Mucosa of descending colon (tissue), 3 donors: ENCODE measurements around the gene F3. TPM values are rescaled to one million over a fixed set of nuclear protein-coding genes. Genes with fewer than 3 reads are reported as not detected.

Source experiments
- ATAC-seq: fragments of 200-7000 bp; cut with Tn5 transposase; one replicate; pipeline ENCODE4 v1.9.1; 2020; ENCODE audit warnings: mild to moderate bottlenecking, moderate library complexity
- DNase-seq, 3 donors: peaks; one replicate each; pipeline ENCODE4 v3.0.0-alpha.2; 2020
- H3K36me3 ChIP-seq: fragments of 200-600 bp; one replicate; pipeline ENCODE4 v1.8.0; 2021; ENCODE audit warnings: low read depth, mild to moderate bottlenecking
- H3K4me1 ChIP-seq: fragments of 200-600 bp; one replicate; pipeline ENCODE4 v1.8.0; 2021; ENCODE audit warnings: low read depth, mild to moderate bottlenecking
- H3K4me3 ChIP-seq: fragments of 200-600 bp; one replicate; pipeline ENCODE4 v1.8.0; 2021; ENCODE audit warnings: mild to moderate bottlenecking
- H3K9me3 ChIP-seq: fragments of 200-600 bp; one replicate; pipeline ENCODE4 v1.8.0; 2021; ENCODE audit warnings: mild to moderate bottlenecking
- CTCF ChIP-seq: fragments of 200-600 bp; IDR thresholded peaks from one replicate; pipeline ENCODE4 v1.8.0; 2022; ENCODE audit warnings: antibody characterized with exemption, mild to moderate bottlenecking
- intact Hi-C, 2 donors: fragments of 100-400 bp; cut with DNase I in 1 of 2; cut with micrococcal nuclease in 1 of 2; formaldehyde crosslinking; loops; one replicate each; pipeline versions ENCODE4 v1.11.0 to v1.11.1; 2022; cut with DNase I, micrococcal nuclease
- total RNA-seq, 3 donors: library from RNA; stranded (reverse); fragmentation: NEBNext Ultra II Directional in 2 of 3; extraction: Animal tissue kit (Norgen Biotek cat#: 25700) in 2 of 3; gene quantifications; one replicate each; pipeline versions ENCODE4 v1.2.1 to v1.2.4, GENCODE V29; 2021 to 2023
- donor health status: DM: no; HTN: no; CAD: no; lungs with moderate emphysema.
- donor health status: DM: no; HTN: no; CAD: no.
- donor health status: DM: no; HTN: yes; CAD: no.

F3 gene
- total RNA-seq, 3 donors from 2014 or later: 24.4 to 44.3 (median 33.2) TPM

GRCh38 chr1:94550396-94550795, 8.8 kb upstream of the F3 start:
- Histone ChIP-seq H3K9me3 (no peaks in the 10 kb centered on the region), H3K36me3 (no peaks in the 10 kb centered on the region), H3K4me1 (no peaks in the 10 kb centered on the region), H3K4me3 (no peak overlapping the region)
- ATAC-seq (no peak), DNase-seq (no peak)
- TF ChIP-seq CTCF: no peak
- intact Hi-C loops: no loop called here

GRCh38 chr1:94549706-94550105, 8.1 kb upstream of the F3 start:
- no peaks in the 10 kb centered on the region for H3K36me3 ChIP-seq

GRCh38 chr1:94544706-94545490, 3.3 kb upstream of the F3 start:
- Histone ChIP-seq H3K4me1 (no peaks in the 10 kb centered on the region), H3K36me3 (no peaks in the 10 kb centered on the region), H3K4me3 (no peak overlapping the region), H3K9me3 (no peaks in the 10 kb centered on the region)
- no peak for TF ChIP-seq CTCF
- intact Hi-C loops: loop anchor here in 1 of 2 donors (10.0 kb wide), 1 partner anchor 60 kb away; no protein-coding TSS in a partner anchor
- DNase-seq: no peak
- no peak for ATAC-seq

More at GRCh38 chr1:94549706-94550105, 8.1 kb upstream of the F3 start:
- TF ChIP-seq CTCF: no peak
- no peaks in the 10 kb centered on the region for H3K4me1 ChIP-seq
- DNase-seq: no peak
- no peak for ATAC-seq
- H3K9me3 ChIP-seq: no peaks in the 10 kb centered on the region
- intact Hi-C loops: loop anchor here in 1 of 2 donors (10.0 kb wide), 1 partner anchor 55 kb away; no protein-coding TSS in a partner anchor
- H3K4me3 ChIP-seq: no peak overlapping the region

- TF ChIP-seq CTCF: no peak
- intact Hi-C loops: loop anchor here in 1 of 2 donors (10.0 kb wide), 1 partner anchor 61 kb away; no protein-coding TSS in a partner anchor
- Histone ChIP-seq H3K4me1 (peaks cover 3% of the 10 kb centered on the region), H3K9me3 (no peaks in the 10 kb centered on the region), H3K4me3 (no peak overlapping the region), H3K36me3 (no peaks in the 10 kb centered on the region)
- ATAC-seq: no peak
- DNase-seq: no peak
These were observed 2.5 kb upstream of the F3 start for GRCh38 chr1:94543893-94544635.

- Histone ChIP-seq H3K9me3 (no peaks in the 10 kb centered on the region), H3K4me3 (no peak overlapping the region), H3K4me1 (peaks cover 3% of the 10 kb centered on the region), H3K36me3 (no peaks in the 10 kb centered on the region)
- DNase-seq (no peak), ATAC-seq (no peak)
- TF ChIP-seq CTCF: no peak
- intact Hi-C loops: loop anchor here in 1 of 2 donors (10.0 kb wide), 1 partner anchor 62 kb away; no protein-coding TSS in a partner anchor
These were observed 1.4 kb upstream of the F3 start for GRCh38 chr1:94543001-94543400.
